Fibroblast of peridontal ligament (primary cell): ENCODE data around the gene MXD1.
A peak's percentile ranks its signal among the peaks of the same experiment; 100 is the strongest.

Experiments used
- DNase-seq: peaks from one replicate; pipeline ENCODE4 v3.0.0-alpha.2; 2010; ENCODE audit errors: extremely low read depth

Gene MXD1

GRCh38 chr2:69954084-69954483 is 39.2 kb downstream of the MXD1 start:
- no peak for DNase-seq

- DNase-seq, result no peak
Observed at GRCh38 chr2:69955029-69955428, 40.1 kb downstream of the MXD1 start.

GRCh38 chr2:69956475-69956979 is 41.6 kb downstream of the MXD1 start:
- no peak for DNase-seq

- no peak for DNase-seq
Observed at GRCh38 chr2:69957965-69958364, 43.1 kb downstream of the MXD1 start.

- DNase-seq, result no peak
Observed at GRCh38 chr2:69958480-69958879, 43.6 kb downstream of the MXD1 start.

GRCh38 chr2:69959425-69959824 is 44.5 kb downstream of the MXD1 start:
- DNase-seq, result no peak

- no peak for DNase-seq
Observed at GRCh38 chr2:69960821-69961220, 45.9 kb downstream of the MXD1 start.

- DNase-seq, result no peak
Observed at GRCh38 chr2:69961496-69961895, 46.6 kb downstream of the MXD1 start, which contains the start of gene ASPRV1. ASPRV1 (minus strand) TSS chr2:69961631; CDS start chr2:69961436, 195 bp downstream.

GRCh38 chr2:69962986-69963730 is 48.2 kb downstream of the MXD1 start:
- DNase-seq, result no peak

- DNase-seq, result no peak
Observed at GRCh38 chr2:69964353-69964841, 49.5 kb downstream of the MXD1 start.

GRCh38 chr2:69965756-69966445 is 51.0 kb downstream of the MXD1 start:
- no peak for DNase-seq

- no peak for DNase-seq
Observed at GRCh38 chr2:69966496-69966895, 51.6 kb downstream of the MXD1 start.

- no peak for DNase-seq
Observed at GRCh38 chr2:69968609-69969008, 53.7 kb downstream of the MXD1 start.

- no peak for DNase-seq
Observed at GRCh38 chr2:69969126-69969983, 54.4 kb downstream of the MXD1 start.

GRCh38 chr2:69969991-69970390 is 55.1 kb downstream of the MXD1 start:
- no peak for DNase-seq

GRCh38 chr2:69972822-69973221 is 57.9 kb downstream of the MXD1 start:
- no peak for DNase-seq

- peak; percentile 85 for DNase-seq
Observed at GRCh38 chr2:69973335-69973735, 58.4 kb downstream of the MXD1 start.

GRCh38 chr2:69975136-69975852 is 60.4 kb downstream of the MXD1 start:
- DNase-seq, result no peak

- DNase-seq, result no peak
Observed at GRCh38 chr2:69975853-69976462, 61.0 kb downstream of the MXD1 start.

GRCh38 chr2:69977186-69977585 is 62.3 kb downstream of the MXD1 start:
- DNase-seq, result no peak
